ENCODE measurements around the gene FAM180B. TPM values are rescaled to one million over a fixed set of nuclear protein-coding genes. Genes with fewer than 3 reads are reported as not detected.

Gene FAM180B
- polyA plus RNA-seq, 1 experiment, result not detected

DNA sequence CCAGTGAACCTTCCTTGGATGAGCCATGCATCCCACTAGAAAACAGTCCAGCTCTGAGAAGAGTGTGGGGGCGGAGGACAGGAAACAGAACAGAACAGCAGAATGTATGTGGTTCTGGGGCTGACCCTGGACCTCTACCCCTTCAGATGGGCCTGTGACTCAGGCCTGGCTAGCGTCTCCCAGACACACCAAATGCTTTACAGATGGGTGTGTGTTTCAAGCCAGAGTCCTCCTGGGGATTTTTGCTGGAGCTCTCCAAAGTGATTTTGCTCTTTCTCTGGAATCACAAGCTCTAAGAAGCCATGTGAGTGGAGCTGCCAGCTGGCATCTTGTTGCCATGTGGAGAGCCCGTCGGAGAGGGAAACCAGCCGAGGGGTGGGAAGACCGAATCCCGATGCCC lies 20.9 kb downstream of the FAM180B start:
- DNase-seq (ENCODE audit: low read depth), result peak; percentile 83
- TF ChIP-seq, protein P1, sequence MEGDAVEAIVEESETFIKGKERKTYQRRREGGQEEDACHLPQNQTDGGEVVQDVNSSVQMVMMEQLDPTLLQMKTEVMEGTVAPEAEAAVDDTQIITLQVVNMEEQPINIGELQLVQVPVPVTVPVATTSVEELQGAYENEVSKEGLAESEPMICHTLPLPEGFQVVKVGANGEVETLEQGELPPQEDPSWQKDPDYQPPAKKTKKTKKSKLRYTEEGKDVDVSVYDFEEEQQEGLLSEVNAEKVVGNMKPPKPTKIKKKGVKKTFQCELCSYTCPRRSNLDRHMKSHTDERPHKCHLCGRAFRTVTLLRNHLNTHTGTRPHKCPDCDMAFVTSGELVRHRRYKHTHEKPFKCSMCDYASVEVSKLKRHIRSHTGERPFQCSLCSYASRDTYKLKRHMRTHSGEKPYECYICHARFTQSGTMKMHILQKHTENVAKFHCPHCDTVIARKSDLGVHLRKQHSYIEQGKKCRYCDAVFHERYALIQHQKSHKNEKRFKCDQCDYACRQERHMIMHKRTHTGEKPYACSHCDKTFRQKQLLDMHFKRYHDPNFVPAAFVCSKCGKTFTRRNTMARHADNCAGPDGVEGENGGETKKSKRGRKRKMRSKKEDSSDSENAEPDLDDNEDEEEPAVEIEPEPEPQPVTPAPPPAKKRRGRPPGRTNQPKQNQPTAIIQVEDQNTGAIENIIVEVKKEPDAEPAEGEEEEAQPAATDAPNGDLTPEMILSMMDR (IDR thresholded peaks at IDR 0.05; ENCODE audit: insufficient read depth, low read depth, low read length), result no peak
- no peak overlapping the region for H3K4me3 ChIP-seq (ENCODE audit: low read depth, low read length)
- no peaks in the 10 kb centered on the region for H3K27me3 ChIP-seq (ENCODE audit: control insufficient read depth, insufficient read depth, low read length)
- POLR2A ChIA-PET, result interaction anchor here (1.0 kb wide), 1 partner anchor 111 kb away, joined by 3 read pairs; no protein-coding TSS in a partner anchor
- H3K36me3 ChIP-seq (ENCODE audit: control insufficient read depth, insufficient read depth, low read length), result no peaks in the 10 kb centered on the region
- CTCF ChIA-PET, result interaction anchor here (0.6 to 3.7 kb wide), 7 partner anchors 9 to 233 kb away, joined by 3 to 20 read pairs (median 6); no protein-coding TSS in a partner anchor

DNA sequence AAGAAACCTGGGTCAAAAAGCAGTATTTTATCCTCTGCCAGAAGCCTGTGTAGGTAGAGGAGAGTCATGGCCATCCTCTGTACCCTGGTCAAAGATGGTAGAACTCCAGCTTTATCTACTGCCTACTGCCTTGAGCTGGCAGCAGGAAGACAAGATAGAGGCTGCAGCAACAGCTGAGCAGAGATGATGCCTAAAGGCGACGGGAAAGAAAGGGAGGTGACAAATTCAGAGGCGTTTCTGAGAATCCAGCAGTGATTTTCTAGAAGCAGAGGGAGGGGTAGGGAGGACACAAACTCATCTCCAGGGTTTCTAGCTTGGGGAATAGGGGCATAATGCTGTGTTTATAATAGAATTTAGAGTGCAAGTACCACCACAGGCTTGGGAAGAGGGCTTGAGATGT lies 23.2 kb downstream of the FAM180B start:
- Histone ChIP-seq H3K4me3 (ENCODE audit: low read depth, low read length) (no peak overlapping the region), H3K27me3 (ENCODE audit: control insufficient read depth, insufficient read depth, low read length) (no peaks in the 10 kb centered on the region), H3K36me3 (ENCODE audit: control insufficient read depth, insufficient read depth, low read length) (no peaks in the 10 kb centered on the region)
- ChIA-PET CTCF (no interaction called here), POLR2A (interaction anchor here (0.5 kb wide), 1 partner anchor 43 kb away, joined by 10 read pairs; no protein-coding TSS in a partner anchor)
- no peak for DNase-seq (ENCODE audit: low read depth)
- TF ChIP-seq, protein P1 (IDR thresholded peaks at IDR 0.05; ENCODE audit: insufficient read depth, low read depth, low read length), result no peak

DNA sequence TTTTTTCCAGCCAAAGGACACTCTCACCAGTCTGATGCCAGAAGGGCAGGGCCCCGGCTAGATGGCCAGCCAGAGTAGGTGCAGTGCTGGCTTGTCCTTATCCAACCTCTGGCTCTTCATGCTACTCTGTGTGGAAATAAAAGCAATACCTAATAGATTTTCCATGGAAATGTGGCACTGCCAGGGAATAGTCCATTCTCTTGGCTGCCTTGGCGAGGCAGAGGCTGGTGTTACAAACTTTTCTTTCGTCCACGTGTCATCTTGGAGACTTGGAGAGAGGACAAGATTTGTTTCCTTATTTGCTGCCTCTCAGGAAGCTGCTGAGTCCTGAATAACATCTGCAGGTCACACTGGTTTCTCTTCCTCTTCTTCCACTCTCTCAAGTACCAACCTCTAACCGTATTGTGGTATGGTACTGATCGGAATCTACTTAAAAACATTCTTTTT lies 24.9 kb downstream of the FAM180B start:
- no peak for DNase-seq (ENCODE audit: low read depth)
- Histone ChIP-seq H3K27me3 (ENCODE audit: control insufficient read depth, insufficient read depth, low read length) (no peaks in the 10 kb centered on the region), H3K36me3 (ENCODE audit: control insufficient read depth, insufficient read depth, low read length) (no peaks in the 10 kb centered on the region), H3K4me3 (ENCODE audit: low read depth, low read length) (no peak overlapping the region)
- POLR2A ChIA-PET, result no interaction called here
- TF ChIP-seq, protein P1 (IDR thresholded peaks at IDR 0.05; ENCODE audit: insufficient read depth, low read depth, low read length), result no peak
- CTCF ChIA-PET, result no interaction called here

DNA sequence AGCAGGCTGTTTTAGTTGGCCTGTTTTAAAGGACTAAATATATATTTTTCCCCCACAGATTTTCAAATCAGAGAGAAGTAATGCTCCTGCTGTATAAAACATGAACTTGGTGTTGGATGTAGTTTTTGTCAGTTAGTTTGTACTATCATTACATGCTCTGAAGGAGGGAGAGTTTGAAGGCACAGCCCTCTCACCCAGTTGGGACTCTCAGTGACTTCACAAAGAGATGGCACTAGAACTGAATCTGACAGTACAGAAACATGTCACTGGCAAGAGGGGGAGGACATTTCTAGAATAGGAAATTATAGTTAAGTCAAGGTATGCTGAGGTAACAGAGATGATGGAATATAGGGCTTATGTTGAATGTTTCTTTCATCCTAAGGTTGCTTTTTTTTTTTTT lies 28.8 kb downstream of the FAM180B start:
- ChIA-PET POLR2A (no interaction called here), CTCF (interaction anchor here (0.8 to 3.1 kb wide), 2 partner anchors 150 to 241 kb away, joined by 3 to 13 read pairs; no protein-coding TSS in a partner anchor)
- Histone ChIP-seq H3K36me3 (ENCODE audit: control insufficient read depth, insufficient read depth, low read length) (peaks cover 2% of the 10 kb centered on the region), H3K27me3 (ENCODE audit: control insufficient read depth, insufficient read depth, low read length) (no peaks in the 10 kb centered on the region), H3K4me3 (ENCODE audit: low read depth, low read length) (no peak overlapping the region)
- no peak for DNase-seq (ENCODE audit: low read depth)
- TF ChIP-seq, protein P1 (IDR thresholded peaks at IDR 0.05; ENCODE audit: insufficient read depth, low read depth, low read length), result no peak

DNA sequence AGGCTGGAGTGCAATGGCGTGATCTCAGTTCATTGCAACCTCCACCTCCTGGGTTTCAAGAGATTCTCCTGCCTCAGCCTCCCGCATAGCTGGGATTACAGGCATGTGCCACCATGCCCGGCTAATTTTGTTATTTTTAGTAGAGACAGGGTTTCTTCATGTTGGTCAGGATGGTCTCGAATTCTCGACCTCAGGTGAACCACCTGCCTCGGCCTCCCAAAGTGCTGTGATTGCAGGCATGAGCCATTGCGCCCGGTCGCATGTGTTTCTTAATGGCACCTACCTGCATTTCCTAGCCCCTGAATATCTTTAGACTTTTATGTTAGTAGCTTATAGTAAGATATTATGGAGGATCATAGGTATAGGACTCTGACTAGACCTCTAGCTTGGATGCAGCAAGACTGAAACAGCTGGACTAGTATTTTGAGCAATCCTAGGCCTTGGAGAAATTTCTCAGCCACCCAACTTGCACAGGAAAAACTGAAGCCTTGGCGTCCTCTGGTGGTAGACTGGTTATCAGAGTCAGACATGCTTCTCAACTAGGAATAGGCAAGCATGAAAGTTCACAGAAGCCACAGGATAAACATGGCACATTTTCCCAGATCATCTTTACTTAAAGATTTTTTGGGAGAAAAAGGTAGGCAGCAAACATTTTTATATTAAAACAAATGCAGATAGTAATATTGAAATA lies 30.4 kb downstream of the FAM180B start:
- peaks cover 7% of the 10 kb centered on the region for H3K36me3 ChIP-seq (ENCODE audit: control insufficient read depth, insufficient read depth, low read length)
- TF ChIP-seq, protein P1 (IDR thresholded peaks at IDR 0.05; ENCODE audit: insufficient read depth, low read depth, low read length), result peak; percentile 98
- DNase-seq (ENCODE audit: low read depth), result no peak
- no peak overlapping the region for H3K4me3 ChIP-seq (ENCODE audit: low read depth, low read length)
- CTCF ChIA-PET, result interaction anchor here (0.6 to 3.1 kb wide), 22 partner anchors 10 to 361 kb away, joined by 3 to 26 read pairs (median 4); partner anchors contain the start of gene CELF1
- POLR2A ChIA-PET, result interaction anchor here (0.5 kb wide), 1 partner anchor 15 kb away, joined by 3 read pairs; no protein-coding TSS in a partner anchor
- no peaks in the 10 kb centered on the region for H3K27me3 ChIP-seq (ENCODE audit: control insufficient read depth, insufficient read depth, low read length)

Measured in BJ (cell line).